GM13976 (cell line): ENCODE measurements around the gene DDRGK1.
"Not testable (repeated sequence)": the region's sequence is repeated elsewhere in the genome, so short reads cannot be mapped to it uniquely, and the experiment has no call there.

Source experiments
- DNase-seq: peaks from one replicate; pipeline ENCODE4 v3.0.0; 2012; ENCODE audit warnings: low spot score
- CTCF ChIP-seq: IDR thresholded peaks from 2 replicates; pipeline ENCODE4 v1.5.1; 2012; ENCODE audit warnings: borderline replicate concordance, mild to moderate bottlenecking; ENCODE audit not compliant: insufficient read depth; ENCODE audit errors: extremely low read depth, missing control alignments, control extremely low read depth
- in situ Hi-C: fragments of 300-500 bp; cut with MboI; formaldehyde crosslinking; loops from one replicate; pipeline ENCODE4 v1.12.0; 2022; ENCODE audit warnings: low sequenced_read_pairs, mixed read lengths, inconsistent platforms; ENCODE audit not compliant: unreplicated experiment

The DDRGK1 gene

GRCh38 chr20:3160418-3160817 lies 44.1 kb downstream of the DDRGK1 start:
- no peak for DNase-seq
- in situ Hi-C loops: no loop called here
- TF ChIP-seq CTCF: no peak

GRCh38 chr20:3158968-3159431 lies 45.5 kb downstream of the DDRGK1 start:
- peak; percentile 38 for DNase-seq
- in situ Hi-C loops: no loop called here
- no peak for TF ChIP-seq CTCF

- TF ChIP-seq CTCF: no peak
- no peak for DNase-seq
- in situ Hi-C loops: no loop called here
Measured at GRCh38 chr20:3157817-3158216, 46.7 kb downstream of the DDRGK1 start.

GRCh38 chr20:3156811-3157619 lies 47.5 kb downstream of the DDRGK1 start:
- no peak for TF ChIP-seq CTCF
- peak; percentile 68 for DNase-seq
- in situ Hi-C loops: no loop called here

- in situ Hi-C loops, DNase-seq: not testable (repeated sequence)
Measured at GRCh38 chr20:3152057-3152644, 52.3 kb downstream of the DDRGK1 start.

- in situ Hi-C loops: no loop called here
- no peak for TF ChIP-seq CTCF
Measured at GRCh38 chr20:3150908-3151307, 53.6 kb downstream of the DDRGK1 start.

GRCh38 chr20:3146732-3147341 lies 57.6 kb downstream of the DDRGK1 start:
- no peak for TF ChIP-seq CTCF
- no peak for DNase-seq
- in situ Hi-C loops: no loop called here

More at GRCh38 chr20:3150908-3151307, 53.6 kb downstream of the DDRGK1 start:
- DNase-seq: no peak
